ENCODE data around the gene CADM1. TPM values are rescaled to one million over a fixed set of nuclear protein-coding genes. Genes with fewer than 3 reads are reported as not detected.

Gene CADM1
- polyA plus RNA-seq, 3 donors = 0.67 to 11.7 (median 8.6) TPM

- H3K27ac ChIP-seq (ENCODE audit: low read depth, low read length) = no peak overlapping the region
These were observed 119.0 kb downstream of the CADM1 start for GRCh38 chr11:115385226-115385625.

- no peak overlapping the region for H3K27ac ChIP-seq (ENCODE audit: low read depth, low read length)
- 82 to 88% (median 87%) methylated on average over 2 of the region's 2 CpGs for WGBS, 3 donors
These were observed 120.0 kb downstream of the CADM1 start for GRCh38 chr11:115384236-115384635.

DNA sequence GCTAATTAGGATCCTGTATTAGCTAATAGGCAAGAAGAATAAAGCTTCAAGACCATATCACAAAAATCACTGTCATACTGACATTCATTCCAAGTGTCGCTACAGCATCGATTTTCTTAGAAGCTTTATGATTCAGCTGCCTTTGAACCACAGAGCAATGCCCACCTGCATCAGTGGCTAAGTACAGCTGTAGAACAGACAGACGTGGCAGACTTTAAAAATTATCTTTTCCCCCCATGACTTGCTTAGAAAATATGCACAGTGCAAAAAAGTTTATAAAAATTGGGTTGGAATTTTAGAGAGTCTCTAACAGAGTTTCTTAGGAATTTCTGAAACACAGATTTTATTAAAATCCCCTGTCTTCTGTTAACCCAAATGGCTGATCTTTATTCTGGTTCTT lies 120.8 kb downstream of the CADM1 start:
- 64 to 90% (median 81%) methylated on average over 3 of the region's 3 CpGs for WGBS, 3 donors
- H3K27ac ChIP-seq (ENCODE audit: low read depth, low read length) = no peak overlapping the region

GRCh38 chr11:115379528-115379927 lies 124.7 kb downstream of the CADM1 start:
- H3K27ac ChIP-seq (ENCODE audit: low read depth, low read length) = no peak overlapping the region
- 39 to 53% (median 52%) methylated on average over 1 of the region's 1 CpG for WGBS, 3 donors

- no peak overlapping the region for H3K27ac ChIP-seq (ENCODE audit: low read depth, low read length)
- 80 to 93% (median 84%) methylated on average over 4 of the region's 4 CpGs for WGBS, 3 donors
These were observed 125.7 kb downstream of the CADM1 start for GRCh38 chr11:115378557-115378956.

- H3K27ac ChIP-seq (ENCODE audit: low read depth, low read length) = no peak overlapping the region
- WGBS, 3 donors = 78 to 94% (median 92%) methylated on average over 4 of the region's 4 CpGs
These were observed 126.3 kb downstream of the CADM1 start for GRCh38 chr11:115377882-115378296.

- no peak overlapping the region for H3K27ac ChIP-seq (ENCODE audit: low read depth, low read length)
These were observed 135.6 kb downstream of the CADM1 start for GRCh38 chr11:115368616-115369015.

GRCh38 chr11:115366826-115367225 lies 137.4 kb downstream of the CADM1 start:
- no peak overlapping the region for H3K27ac ChIP-seq (ENCODE audit: low read depth, low read length)
- WGBS, 3 donors = 90 to 98% (median 96%) methylated on average over 5 of the region's 5 CpGs

DNA sequence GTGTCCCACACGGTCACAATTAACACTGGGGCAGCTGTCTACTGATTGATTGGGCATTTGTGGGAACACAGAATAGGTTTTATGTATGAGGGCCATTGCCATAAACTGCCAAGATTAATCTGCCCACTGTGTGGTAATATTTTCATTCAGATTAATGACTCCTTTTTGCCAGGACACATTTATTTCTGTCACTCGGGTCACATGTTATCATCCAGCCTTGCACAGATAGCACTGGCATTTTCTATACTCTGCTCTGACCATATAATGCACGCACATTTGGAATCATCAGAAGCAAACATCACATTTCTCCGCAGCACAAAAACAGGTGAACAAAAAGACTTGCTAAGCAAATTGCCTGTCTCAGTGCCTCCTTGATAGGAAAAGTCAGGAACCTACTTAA lies 138.3 kb downstream of the CADM1 start:
- 64 to 90% (median 87%) methylated on average over 4 of the region's 4 CpGs for WGBS, 3 donors
- no peak overlapping the region for H3K27ac ChIP-seq (ENCODE audit: low read depth, low read length)

- WGBS, 3 donors = 74 to 91% (median 89%) methylated on average over 3 of the region's 3 CpGs
- no peak overlapping the region for H3K27ac ChIP-seq (ENCODE audit: low read depth, low read length)
These were observed 139.3 kb downstream of the CADM1 start for GRCh38 chr11:115364896-115365295.

DNA sequence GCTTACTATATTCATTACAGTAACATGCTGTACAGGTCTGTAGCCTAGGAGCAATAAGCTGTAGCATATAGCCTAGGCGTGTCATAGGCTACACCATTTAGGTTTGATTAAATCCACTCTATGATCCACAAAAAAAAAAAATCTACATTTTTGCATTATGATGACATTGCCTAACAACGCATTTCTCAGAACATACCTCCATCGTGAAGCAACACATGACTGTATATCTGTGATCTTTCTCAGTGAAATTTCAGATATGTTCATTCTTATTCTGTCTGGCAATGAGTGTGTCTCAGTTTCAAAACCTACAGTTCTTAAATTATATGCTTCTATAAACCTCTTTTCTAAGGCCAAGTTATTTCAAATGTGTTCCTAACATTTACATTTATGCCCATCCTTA lies 140.3 kb downstream of the CADM1 start:
- no peak overlapping the region for H3K27ac ChIP-seq (ENCODE audit: low read depth, low read length)
- 89 to 93% (median 91%) methylated on average over 3 of the region's 3 CpGs for WGBS, 3 donors

GRCh38 chr11:115363426-115363825 lies 140.8 kb downstream of the CADM1 start:
- 60 to 94% (median 93%) methylated on average over 2 of the region's 2 CpGs for WGBS, 3 donors
- no peak overlapping the region for H3K27ac ChIP-seq (ENCODE audit: low read depth, low read length)

DNA sequence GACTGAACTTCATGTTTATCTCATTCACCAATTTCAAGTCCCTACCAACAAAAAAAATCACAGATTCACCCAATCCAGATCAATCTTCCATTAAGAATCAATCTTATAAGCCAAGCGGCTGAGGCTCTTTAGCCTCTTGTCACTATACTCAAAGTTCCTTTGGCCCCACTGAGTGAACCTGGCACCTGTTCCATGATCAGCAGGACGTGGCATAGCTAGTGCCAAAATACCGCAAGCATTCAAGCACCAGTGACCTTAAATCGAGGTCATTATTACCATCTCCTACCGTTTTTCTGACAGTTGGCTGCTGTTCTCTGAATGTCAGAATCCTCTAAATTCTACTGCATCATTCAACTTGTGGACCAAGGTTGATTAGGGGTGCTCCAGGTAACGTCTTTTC lies 141.2 kb downstream of the CADM1 start:
- 70 to 89% (median 86%) methylated on average over 6 of the region's 6 CpGs for WGBS, 3 donors
- no peak overlapping the region for H3K27ac ChIP-seq (ENCODE audit: low read depth, low read length)

- H3K27ac ChIP-seq (ENCODE audit: low read depth, low read length) = no peak overlapping the region
- 83 to 94% (median 89%) methylated on average over 1 of the region's 1 CpG for WGBS, 3 donors
These were observed 143.2 kb downstream of the CADM1 start for GRCh38 chr11:115361025-115361424.

- WGBS, 3 donors = 64 to 68% (median 65%) methylated on average over 7 of the region's 7 CpGs
These were observed 143.9 kb downstream of the CADM1 start for GRCh38 chr11:115360186-115360824.

DNA sequence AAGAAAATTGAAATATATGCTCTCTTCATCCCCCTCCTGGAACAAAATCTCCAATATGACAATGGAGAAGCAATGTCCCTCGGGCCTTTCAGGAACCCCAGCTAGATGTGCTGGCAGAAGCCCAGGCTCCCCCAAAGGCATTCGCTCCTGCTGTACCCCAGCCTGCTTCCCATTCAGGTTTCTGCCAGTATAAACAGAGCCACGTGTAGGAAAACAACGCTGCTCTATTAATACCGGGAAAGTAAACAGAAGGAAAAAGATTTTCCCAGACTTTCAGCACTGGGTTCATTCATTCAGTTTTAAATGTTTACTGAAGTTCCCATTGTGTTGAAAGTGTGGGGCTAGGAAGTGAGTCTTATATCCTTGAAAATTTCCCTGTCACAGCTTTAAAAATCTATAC lies 147.1 kb downstream of the CADM1 start:
- H3K27ac ChIP-seq (ENCODE audit: low read depth, low read length) = no peak overlapping the region
- WGBS, 3 donors = 6 to 32% (median 28%) methylated on average over 5 of the region's 5 CpGs

More at GRCh38 chr11:115360186-115360824, 143.9 kb downstream of the CADM1 start:
- no peak overlapping the region for H3K27ac ChIP-seq (ENCODE audit: low read depth, low read length)

GRCh38 chr11:115352805-115353485 lies 151.3 kb downstream of the CADM1 start:
- WGBS, 3 donors = 77 to 80% (median 79%) methylated on average over 6 of the region's 6 CpGs

GRCh38 chr11:115349335-115350017 lies 154.7 kb downstream of the CADM1 start:
- H3K27ac ChIP-seq (ENCODE audit: low read depth, low read length) = no peak overlapping the region
- WGBS, 3 donors = 66 to 79% (median 71%) methylated on average over 7 of the region's 7 CpGs

More at GRCh38 chr11:115352805-115353485, 151.3 kb downstream of the CADM1 start:
- H3K27ac ChIP-seq (ENCODE audit: low read depth, low read length) = no peak overlapping the region

DNA sequence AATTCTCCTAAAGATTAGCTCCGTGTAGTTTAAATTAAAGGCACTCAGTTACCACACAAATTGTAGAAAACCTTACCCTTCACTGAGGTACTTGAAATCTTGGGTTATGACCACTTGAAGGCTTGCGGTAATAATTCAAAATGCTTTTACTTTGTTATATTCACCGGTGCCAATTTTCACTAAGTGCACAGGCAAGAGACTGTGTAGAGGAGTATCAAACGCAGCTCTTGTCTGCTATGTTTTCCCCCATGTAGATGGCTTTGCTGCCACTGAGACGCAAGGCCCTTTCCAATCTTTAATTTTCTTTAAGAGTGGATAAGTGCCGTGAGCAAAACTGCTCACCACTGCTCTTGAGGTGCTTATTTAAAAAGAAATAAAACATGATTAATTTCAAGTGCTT lies 155.8 kb downstream of the CADM1 start:
- WGBS, 3 donors = 87 to 90% (median 88%) methylated on average over 6 of the region's 6 CpGs
- no peak overlapping the region for H3K27ac ChIP-seq (ENCODE audit: low read depth, low read length)

DNA sequence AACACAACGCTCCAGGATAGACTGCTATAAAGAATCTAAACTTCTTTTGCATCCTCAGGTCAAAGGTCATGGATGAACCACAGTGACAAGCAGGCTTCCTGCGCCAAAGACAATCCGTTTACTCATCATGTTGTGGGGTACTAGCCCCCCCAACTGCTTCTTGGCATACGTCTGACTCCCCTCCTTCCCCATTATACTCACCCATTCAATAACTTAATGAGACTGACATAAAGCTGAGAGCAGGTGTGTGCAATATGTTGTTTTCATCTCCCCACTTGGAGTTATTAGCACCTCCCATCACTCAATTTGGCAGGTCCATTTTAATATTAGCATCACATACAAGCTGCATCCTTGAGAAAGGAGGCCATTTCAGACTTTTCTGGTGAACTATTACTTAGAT lies 157.1 kb downstream of the CADM1 start:
- WGBS, 3 donors = 80 to 94% (median 89%) methylated on average over 4 of the region's 4 CpGs
- H3K27ac ChIP-seq (ENCODE audit: low read depth, low read length) = no peak overlapping the region

All from adipose tissue (tissue), 3 donors.